ENCODE results near the gene CACFD1. TPM values are rescaled to one million over a fixed set of nuclear protein-coding genes. Genes with fewer than 3 reads are reported as not detected.

Gene CACFD1
- total and polyA plus RNA-seq, 7 experiments from 2014 or later, result 0.56 to 4.7 (median 3.1) TPM

DNA sequence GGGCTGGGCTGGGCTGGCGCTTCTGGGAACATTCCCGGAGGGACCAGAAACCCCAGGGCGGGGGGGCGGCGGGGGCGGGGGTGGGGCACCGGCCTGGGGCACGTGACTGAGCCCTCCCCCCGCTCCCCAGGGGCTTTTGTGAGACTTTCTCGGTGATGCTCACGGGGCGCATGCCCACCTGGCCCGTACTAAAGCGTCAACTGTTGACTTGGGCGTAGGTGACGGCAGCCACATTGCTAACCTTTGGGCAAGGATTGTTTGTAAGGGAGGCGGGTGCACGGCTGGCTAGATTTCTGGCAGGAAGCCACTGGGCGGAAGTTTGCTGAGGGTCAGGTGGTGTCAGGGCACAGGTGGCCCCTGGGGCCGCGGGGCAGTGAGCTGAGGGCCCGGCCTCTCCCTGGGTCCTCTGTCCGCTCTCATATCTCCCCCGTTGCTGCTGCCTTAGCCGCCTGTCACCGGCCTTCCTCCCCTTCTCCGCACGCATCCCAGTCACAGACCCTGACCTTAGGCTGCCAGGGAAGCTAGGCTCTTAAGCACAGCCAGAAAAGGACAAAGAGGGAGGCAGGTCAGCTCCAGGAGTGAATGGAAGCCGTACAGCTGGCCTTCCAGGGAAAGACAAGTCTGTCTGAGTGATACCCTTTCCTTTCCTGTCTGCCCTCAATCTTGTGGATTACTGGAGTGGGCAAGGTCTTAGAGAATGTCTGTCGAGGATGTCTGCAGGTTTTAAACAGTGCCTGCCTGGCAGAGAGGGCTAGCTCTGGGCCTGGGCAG is 812 bp downstream of the CACFD1 start:
- peak; percentile 30 for ATAC-seq
- Mint-ChIP-seq H3K9me3 (no peaks in the 10 kb centered on the region), H3K4me1 (peaks cover 0 to 7% (median 4%) of the 10 kb centered on the region in 7 donors), H3K36me3 (no peaks in the 10 kb centered on the region), H3K27me3 (peaks cover 0 to 10% (median 0%) of the 10 kb centered on the region in 5 donors), H3K27ac (peak overlapping the region in 8 of 9 donors; percentile 54 to 94 (median 89)), H3K4me3 (peak overlapping the region; percentile 62 to 92 (median 80))
- ChIA-PET CTCF (interaction anchor here (1.3 kb wide), 1 partner anchor 18 kb away, joined by 4 read pairs; the partner anchor contains the start of gene SLC2A6), POLR2A (interaction anchor here (1.2 to 1.5 kb wide), 3 partner anchors 16 to 430 kb away, joined by 3 to 4 read pairs (median 3); partner anchors contain the start of gene GTF3C5)
- Histone ChIP-seq H3K36me3 (ENCODE audit: control insufficient read depth in 2 of 3, insufficient read depth in 3 of 3, low read length in 3 of 3) (no peaks in the 10 kb centered on the region), H3K4me3 (ENCODE audit: low read length) (no peak overlapping the region), H3K9me3 (ENCODE audit: control insufficient read depth in 2 of 3, low read length in 3 of 3) (no peaks in the 10 kb centered on the region), H3K27ac (ENCODE audit: low read depth, low read length) (peak overlapping the region; percentile 79), H3K4me1 (ENCODE audit: control insufficient read depth in 2 of 2, insufficient read depth in 2 of 2, low read length in 2 of 2) (peaks cover 6% of the 10 kb centered on the region in 2 donors), H3K27me3 (ENCODE audit: control insufficient read depth in 2 of 2, insufficient read depth in 2 of 2, low read length in 2 of 2) (no peaks in the 10 kb centered on the region)
- intact Hi-C loops (cut with micrococcal nuclease), result no loop called here
- peak in 3 of 9 donors; percentile 40 to 75 (median 44) for DNase-seq

DNA sequence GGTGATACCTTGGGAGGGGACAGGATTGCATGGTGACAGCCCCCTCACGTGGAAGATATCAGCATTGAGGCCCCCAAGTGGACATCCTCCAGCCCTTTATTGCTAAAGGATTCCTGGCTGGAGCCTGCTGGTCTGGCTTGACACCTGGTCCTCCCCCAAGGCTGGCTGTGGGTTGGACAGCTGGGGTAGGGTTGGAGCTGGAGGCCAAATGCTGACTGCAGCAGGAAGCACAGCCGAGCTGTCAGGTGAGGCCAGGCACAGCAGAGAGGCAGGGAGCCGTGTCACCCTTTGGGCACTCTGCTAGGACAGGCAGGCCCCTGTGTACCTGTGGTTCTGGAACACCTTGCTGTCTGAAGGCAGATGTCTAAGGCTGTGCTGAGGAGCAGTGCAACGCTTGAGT is 2.2 kb downstream of the CACFD1 start:
- peaks cover 3 to 7% (median 4%) of the 10 kb centered on the region in 7 donors for H3K4me1 Mint-ChIP-seq
- H3K9me3 ChIP-seq (ENCODE audit: control insufficient read depth in 2 of 3, low read length in 3 of 3), result no peaks in the 10 kb centered on the region
- ChIA-PET CTCF (no interaction called here), POLR2A (no interaction called here)
- peaks cover 6% of the 10 kb centered on the region in 2 donors for H3K4me1 ChIP-seq (ENCODE audit: control insufficient read depth in 2 of 2, insufficient read depth in 2 of 2, low read length in 2 of 2)
- peaks cover 0 to 10% (median 0%) of the 10 kb centered on the region in 5 donors for H3K27me3 Mint-ChIP-seq
- H3K9me3 Mint-ChIP-seq, result no peaks in the 10 kb centered on the region
- H3K27ac Mint-ChIP-seq, result peak overlapping the region in 3 of 9 donors; percentile 69 to 88 (median 71)
- no peak overlapping the region for H3K4me3 ChIP-seq (ENCODE audit: low read length)
- ATAC-seq (no peak), DNase-seq (no peak)
- H3K4me3 Mint-ChIP-seq, result peak overlapping the region in 1 of 10 donors; percentile 88
- no peak overlapping the region for H3K27ac ChIP-seq (ENCODE audit: low read depth, low read length)
- H3K27me3 ChIP-seq (ENCODE audit: control insufficient read depth in 2 of 2, insufficient read depth in 2 of 2, low read length in 2 of 2), result no peaks in the 10 kb centered on the region
- H3K36me3 ChIP-seq (ENCODE audit: control insufficient read depth in 2 of 3, insufficient read depth in 3 of 3, low read length in 3 of 3), result no peaks in the 10 kb centered on the region
- intact Hi-C loops (cut with micrococcal nuclease), result no loop called here
- H3K36me3 Mint-ChIP-seq, result no peaks in the 10 kb centered on the region

DNA sequence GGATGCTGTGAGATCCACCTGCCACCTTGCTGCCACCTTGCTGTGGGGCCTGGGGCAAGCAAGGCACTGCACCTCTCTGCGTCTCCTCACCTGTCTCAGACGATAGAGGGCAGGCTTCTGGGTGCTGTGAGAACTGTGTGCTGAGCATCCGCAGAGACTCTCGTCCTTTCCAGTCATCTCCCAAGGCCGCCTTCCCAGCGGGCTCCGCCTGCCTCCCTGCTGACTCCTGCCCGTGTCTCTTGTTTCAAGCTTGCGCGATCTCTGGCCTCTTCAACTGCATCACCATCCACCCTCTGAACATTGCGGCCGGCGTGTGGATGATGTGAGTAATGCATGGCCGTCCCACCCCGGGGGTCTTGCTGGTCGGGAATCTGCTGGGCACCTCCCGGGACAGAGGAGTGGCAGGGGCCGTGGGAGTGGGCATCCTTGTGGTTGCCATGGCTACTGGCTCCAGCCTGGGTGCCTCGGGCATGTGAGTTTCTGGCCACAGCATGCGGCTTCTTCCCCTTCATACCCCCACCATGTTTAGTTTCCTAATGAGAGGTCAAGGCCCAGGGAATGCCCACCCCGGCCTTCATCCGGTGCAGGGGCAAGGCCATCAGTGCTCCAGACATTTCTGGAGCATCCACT is 3.6 kb downstream of the CACFD1 start:
- intact Hi-C loops (cut with micrococcal nuclease), result no loop called here
- Mint-ChIP-seq H3K9me3 (no peaks in the 10 kb centered on the region), H3K27me3 (peaks cover 0 to 10% (median 0%) of the 10 kb centered on the region in 5 donors), H3K36me3 (no peaks in the 10 kb centered on the region), H3K27ac (peak overlapping the region in 1 of 9 donors; percentile 47), H3K4me3 (no peak overlapping the region), H3K4me1 (peaks cover 3 to 7% (median 4%) of the 10 kb centered on the region in 7 donors)
- Histone ChIP-seq H3K27ac (ENCODE audit: low read depth, low read length) (no peak overlapping the region), H3K4me3 (ENCODE audit: low read length) (no peak overlapping the region), H3K9me3 (ENCODE audit: control insufficient read depth in 2 of 3, low read length in 3 of 3) (no peaks in the 10 kb centered on the region), H3K4me1 (ENCODE audit: control insufficient read depth in 2 of 2, insufficient read depth in 2 of 2, low read length in 2 of 2) (peaks cover 6% of the 10 kb centered on the region in 2 donors), H3K27me3 (ENCODE audit: control insufficient read depth in 2 of 2, insufficient read depth in 2 of 2, low read length in 2 of 2) (no peaks in the 10 kb centered on the region), H3K36me3 (ENCODE audit: control insufficient read depth in 2 of 3, insufficient read depth in 3 of 3, low read length in 3 of 3) (no peaks in the 10 kb centered on the region)
- DNase-seq, result no peak
- ATAC-seq, result no peak
- ChIA-PET POLR2A (no interaction called here), CTCF (no interaction called here)

DNA sequence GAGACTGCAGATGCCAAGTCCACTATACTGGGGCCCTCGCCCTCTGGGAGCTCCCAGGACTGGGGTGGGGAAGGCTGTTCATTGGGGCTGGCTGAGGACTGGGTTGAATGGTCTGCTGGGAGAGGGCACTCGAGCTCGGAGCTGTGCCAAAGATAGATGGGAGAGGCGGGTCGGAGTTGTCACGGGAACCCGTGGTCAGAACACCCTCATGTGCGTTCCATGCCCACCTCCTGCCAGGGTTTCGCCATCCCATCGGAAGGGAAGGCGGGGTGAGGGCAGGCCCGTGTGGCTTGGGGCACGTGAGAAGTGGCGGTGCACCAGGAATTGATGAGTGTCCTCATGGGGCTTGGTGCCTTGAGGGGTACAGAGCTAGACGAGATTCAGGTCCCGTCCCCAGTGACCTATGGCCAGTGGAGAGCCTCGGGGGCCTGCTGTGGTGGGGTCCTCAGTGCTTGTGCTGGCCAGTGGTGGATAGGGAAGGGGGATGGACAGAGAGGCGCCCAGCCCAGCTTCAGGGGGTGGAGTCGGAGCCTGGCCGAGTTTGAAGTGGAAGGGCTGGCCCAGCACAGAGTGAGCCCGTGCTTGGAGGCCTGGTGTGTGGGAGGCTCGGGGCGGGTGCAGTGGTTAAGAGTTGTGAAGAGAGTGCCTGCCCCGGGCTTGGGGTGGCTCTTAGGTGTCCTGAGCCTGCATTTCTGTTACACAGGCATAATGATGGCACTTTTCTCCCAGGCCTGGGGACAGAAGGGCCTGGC is 4.3 kb downstream of the CACFD1 start:
- no peak overlapping the region for H3K4me3 ChIP-seq (ENCODE audit: low read length)
- H3K36me3 ChIP-seq (ENCODE audit: control insufficient read depth in 2 of 3, insufficient read depth in 3 of 3, low read length in 3 of 3), result no peaks in the 10 kb centered on the region
- H3K27me3 Mint-ChIP-seq, result peaks cover 0 to 10% (median 0%) of the 10 kb centered on the region in 5 donors
- POLR2A ChIA-PET, result no interaction called here
- ATAC-seq, result no peak
- H3K36me3 Mint-ChIP-seq, result no peaks in the 10 kb centered on the region
- peaks cover 3 to 7% (median 4%) of the 10 kb centered on the region in 7 donors for H3K4me1 Mint-ChIP-seq
- intact Hi-C loops (cut with micrococcal nuclease), result no loop called here
- H3K27ac Mint-ChIP-seq, result no peak overlapping the region
- no peaks in the 10 kb centered on the region for H3K9me3 Mint-ChIP-seq
- H3K9me3 ChIP-seq (ENCODE audit: control insufficient read depth in 2 of 3, low read length in 3 of 3), result no peaks in the 10 kb centered on the region
- no peaks in the 10 kb centered on the region for H3K27me3 ChIP-seq (ENCODE audit: control insufficient read depth in 2 of 2, insufficient read depth in 2 of 2, low read length in 2 of 2)
- H3K4me1 ChIP-seq (ENCODE audit: control insufficient read depth in 2 of 2, insufficient read depth in 2 of 2, low read length in 2 of 2), result peaks cover 3 to 4% of the 10 kb centered on the region in 2 donors
- H3K27ac ChIP-seq (ENCODE audit: low read depth, low read length), result no peak overlapping the region
- no peak overlapping the region for H3K4me3 Mint-ChIP-seq
- no peak for DNase-seq
- CTCF ChIA-PET, result no interaction called here

DNA sequence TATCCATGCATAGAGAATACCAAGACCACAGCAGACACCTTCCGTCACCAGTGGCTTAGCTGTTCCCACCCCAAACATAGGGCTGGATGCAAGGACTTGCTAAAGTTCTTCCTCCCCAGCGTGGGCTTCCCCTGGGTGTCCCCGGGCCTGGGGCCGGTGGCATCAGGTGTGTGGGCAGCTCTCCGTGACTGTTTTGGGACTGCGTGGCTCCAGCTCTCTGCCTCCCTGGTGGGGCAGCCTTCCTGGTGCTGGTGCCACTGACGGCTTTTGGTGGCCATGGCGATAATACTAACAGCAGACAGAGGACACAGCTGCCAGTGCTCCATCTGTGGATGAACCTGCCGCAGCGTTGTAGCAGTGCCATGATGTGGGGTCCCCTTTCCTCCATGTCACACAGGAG is 4.9 kb downstream of the CACFD1 start:
- Histone ChIP-seq H3K27ac (ENCODE audit: low read depth, low read length) (no peak overlapping the region), H3K4me1 (ENCODE audit: control insufficient read depth in 2 of 2, insufficient read depth in 2 of 2, low read length in 2 of 2) (no peaks in the 10 kb centered on the region), H3K9me3 (ENCODE audit: control insufficient read depth in 2 of 3, low read length in 3 of 3) (no peaks in the 10 kb centered on the region), H3K4me3 (ENCODE audit: low read length) (no peak overlapping the region), H3K27me3 (ENCODE audit: control insufficient read depth in 2 of 2, insufficient read depth in 2 of 2, low read length in 2 of 2) (no peaks in the 10 kb centered on the region), H3K36me3 (ENCODE audit: control insufficient read depth in 2 of 3, insufficient read depth in 3 of 3, low read length in 3 of 3) (no peaks in the 10 kb centered on the region)
- ChIA-PET POLR2A (no interaction called here), CTCF (no interaction called here)
- intact Hi-C loops (cut with micrococcal nuclease), result no loop called here
- peaks cover 0 to 7% (median 4%) of the 10 kb centered on the region in 7 donors for H3K4me1 Mint-ChIP-seq
- H3K27ac Mint-ChIP-seq, result no peak overlapping the region
- peaks cover 0 to 10% (median 0%) of the 10 kb centered on the region in 5 donors for H3K27me3 Mint-ChIP-seq
- ATAC-seq (no peak), DNase-seq (no peak)
- H3K36me3 Mint-ChIP-seq, result no peaks in the 10 kb centered on the region
- no peaks in the 10 kb centered on the region for H3K9me3 Mint-ChIP-seq
- no peak overlapping the region for H3K4me3 Mint-ChIP-seq

DNA sequence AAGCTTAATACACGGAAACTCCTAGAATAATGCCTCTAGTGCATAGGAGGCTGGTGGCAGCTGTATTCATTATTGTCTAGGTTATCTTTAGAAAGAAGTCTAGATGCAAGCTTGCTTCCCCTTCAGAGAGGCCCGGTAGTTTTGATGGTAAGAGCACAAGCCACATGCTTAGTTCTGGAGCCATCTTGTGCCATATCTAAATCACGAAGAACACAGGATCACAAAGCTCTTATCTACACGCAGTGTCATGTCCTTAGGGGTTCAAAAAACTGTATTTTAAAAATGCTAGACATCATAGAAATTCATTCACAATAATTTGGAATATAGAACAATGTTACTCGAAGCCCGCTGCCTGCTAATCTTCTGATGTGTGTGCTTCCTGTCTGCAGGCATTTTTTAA is 6.2 kb downstream of the CACFD1 start:
- Histone ChIP-seq H3K9me3 (ENCODE audit: control insufficient read depth in 2 of 3, low read length in 3 of 3) (no peaks in the 10 kb centered on the region), H3K27me3 (ENCODE audit: control insufficient read depth in 2 of 2, insufficient read depth in 2 of 2, low read length in 2 of 2) (no peaks in the 10 kb centered on the region), H3K27ac (ENCODE audit: low read depth, low read length) (no peak overlapping the region), H3K36me3 (ENCODE audit: control insufficient read depth in 2 of 3, insufficient read depth in 3 of 3, low read length in 3 of 3) (no peaks in the 10 kb centered on the region), H3K4me3 (ENCODE audit: low read length) (no peak overlapping the region), H3K4me1 (ENCODE audit: control insufficient read depth in 2 of 2, insufficient read depth in 2 of 2, low read length in 2 of 2) (no peaks in the 10 kb centered on the region)
- Mint-ChIP-seq H3K4me3 (no peak overlapping the region), H3K27me3 (peaks cover 0 to 3% (median 0%) of the 10 kb centered on the region in 5 donors), H3K27ac (no peak overlapping the region), H3K9me3 (no peaks in the 10 kb centered on the region), H3K36me3 (no peaks in the 10 kb centered on the region), H3K4me1 (peaks cover 0 to 5% (median 0%) of the 10 kb centered on the region in 7 donors)
- DNase-seq, result no peak
- no peak for ATAC-seq
- intact Hi-C loops (cut with micrococcal nuclease), result no loop called here
- ChIA-PET CTCF (no interaction called here), POLR2A (interaction anchor here (0.6 kb wide), 1 partner anchor 689 kb away, joined by 3 read pairs; no protein-coding TSS in a partner anchor)
